ENCODE results near the gene RGS9.
"Not testable (repeated sequence)": the region's sequence is repeated elsewhere in the genome, so short reads cannot be mapped to it uniquely, and the experiment has no call there.

RGS9 gene

GRCh38 chr17:65116515-65116914, 20.7 kb upstream of the RGS9 start:
- DNase-seq = not testable (repeated sequence)

- DNase-seq = no peak
These were observed 19.7 kb upstream of the RGS9 start for GRCh38 chr17:65117384-65118035.

GRCh38 chr17:65121368-65121767, 15.8 kb upstream of the RGS9 start:
- DNase-seq = no peak

GRCh38 chr17:65121916-65122806, 15.0 kb upstream of the RGS9 start:
- no peak for DNase-seq

GRCh38 chr17:65122836-65123756, 14.1 kb upstream of the RGS9 start:
- DNase-seq = peak; percentile 95

- peak; percentile 44 for DNase-seq
These were observed 13.2 kb upstream of the RGS9 start for GRCh38 chr17:65123757-65124675.

- no peak for DNase-seq
These were observed 6.3 kb upstream of the RGS9 start for GRCh38 chr17:65130832-65131231.

GRCh38 chr17:65131240-65131639, 5.9 kb upstream of the RGS9 start:
- no peak for DNase-seq

- no peak for DNase-seq
These were observed 5.2 kb upstream of the RGS9 start for GRCh38 chr17:65131946-65132345.

- DNase-seq = no peak
These were observed 3.1 kb upstream of the RGS9 start for GRCh38 chr17:65134035-65134434.

GRCh38 chr17:65139101-65139764, 2.1 kb downstream of the RGS9 start:
- no peak for DNase-seq

- no peak for DNase-seq
These were observed 5.1 kb downstream of the RGS9 start for GRCh38 chr17:65142247-65142646.

GRCh38 chr17:65143889-65144604, 6.9 kb downstream of the RGS9 start:
- DNase-seq = no peak

- no peak for DNase-seq
These were observed 8.6 kb downstream of the RGS9 start for GRCh38 chr17:65145743-65146142.

- no peak for DNase-seq
These were observed 10.8 kb downstream of the RGS9 start for GRCh38 chr17:65147955-65148354.

GRCh38 chr17:65154770-65155589, 17.8 kb downstream of the RGS9 start:
- peak; percentile 75 for DNase-seq

- DNase-seq = peak; percentile 63
These were observed 18.5 kb downstream of the RGS9 start for GRCh38 chr17:65155622-65156021.

- peak; percentile 86 for DNase-seq
These were observed 19.1 kb downstream of the RGS9 start for GRCh38 chr17:65156185-65156834.

- DNase-seq = no peak
These were observed 19.8 kb downstream of the RGS9 start for GRCh38 chr17:65156835-65157565.
